GM21423 (cell line): ENCODE results near the gene NAMPT.
"Not testable (repeated sequence)": the region's sequence is repeated elsewhere in the genome, so short reads cannot be mapped to it uniquely, and the experiment has no call there.

ENCODE experiments used
- ATAC-seq: cut with Tn5 transposase; IDR thresholded peaks from one replicate; pipeline ENCODE4 v1.9.1; 2021; ENCODE audit warnings: mild to moderate bottlenecking, moderate library complexity; ENCODE audit not compliant: unreplicated experiment

NAMPT gene

DNA sequence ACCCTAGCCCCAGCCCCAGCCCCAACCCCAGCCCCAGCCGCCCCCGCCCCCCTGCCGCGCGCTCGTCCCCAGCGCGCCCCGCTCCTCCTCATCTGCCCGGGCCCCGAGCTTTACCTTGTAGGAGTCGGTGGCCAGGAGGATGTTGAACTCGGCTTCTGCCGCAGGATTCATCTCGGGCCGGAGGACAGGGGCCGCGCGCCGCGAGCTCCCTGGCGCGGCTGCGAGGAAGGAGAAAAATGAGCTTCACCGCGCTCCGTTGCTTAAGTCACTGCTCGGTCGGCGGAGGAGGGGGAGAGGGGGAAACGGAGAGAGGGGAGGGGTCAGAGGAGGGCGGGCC lies at the start of gene NAMPT:
TSS of gene NAMPT (minus strand) at position 270 of the 337 bp plus-strand sequence. CDS start at position 171, 99 bp downstream.
- no peak for ATAC-seq

DNA sequence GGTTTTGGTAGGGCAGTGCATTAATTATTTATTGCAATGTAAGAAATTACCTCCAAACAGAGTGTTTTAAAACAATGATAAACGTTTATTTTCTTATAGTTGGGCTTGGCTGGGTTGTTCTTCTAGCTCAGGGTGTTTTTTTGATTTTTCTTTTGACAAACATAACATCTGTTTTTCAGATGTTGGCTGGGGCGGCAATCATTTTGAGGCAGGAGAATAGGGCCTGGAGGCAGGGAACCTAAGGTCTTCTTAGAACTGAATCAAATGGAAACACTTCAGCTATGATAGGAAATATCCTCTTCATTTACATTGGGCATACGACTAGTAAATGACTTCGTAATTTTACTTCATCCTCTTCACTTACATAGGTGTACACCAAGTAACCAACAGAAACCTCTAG lies 47.4 kb upstream of the NAMPT start:
- no peak for ATAC-seq

DNA sequence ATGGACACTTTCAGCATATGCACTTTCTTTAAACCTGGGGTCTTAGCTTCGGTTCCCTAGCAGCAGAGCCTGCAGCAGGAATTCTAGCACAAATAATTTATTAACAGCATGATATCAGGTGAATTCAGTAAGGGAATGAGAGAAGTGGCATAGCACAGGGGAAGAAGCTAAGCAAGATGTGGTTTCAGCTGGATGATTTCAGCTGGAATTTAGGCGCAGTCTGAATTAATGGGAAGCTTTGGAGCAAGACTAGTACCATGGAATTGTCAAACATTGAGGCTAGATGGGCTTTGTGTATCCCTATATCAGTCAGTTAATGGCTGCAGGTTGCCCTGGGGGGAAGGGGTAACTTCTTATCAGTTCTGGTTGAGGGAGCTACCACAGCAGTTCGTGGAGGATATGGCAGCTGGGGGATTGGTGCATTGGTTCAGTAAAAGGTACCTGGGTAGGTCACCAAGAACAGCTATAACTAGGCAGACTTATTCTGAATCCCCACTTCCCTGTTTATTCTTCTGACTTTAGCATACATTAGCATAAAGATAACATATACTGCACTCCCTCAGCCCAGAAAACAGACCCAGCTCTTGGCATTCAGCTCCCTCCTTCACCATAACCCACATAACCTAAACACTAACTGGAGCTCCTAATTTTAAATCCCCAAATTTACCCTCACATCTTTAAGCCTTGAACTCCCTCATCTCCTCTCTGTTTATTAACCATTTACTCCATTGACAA lies 46.8 kb upstream of the NAMPT start:
- no peak for ATAC-seq

DNA sequence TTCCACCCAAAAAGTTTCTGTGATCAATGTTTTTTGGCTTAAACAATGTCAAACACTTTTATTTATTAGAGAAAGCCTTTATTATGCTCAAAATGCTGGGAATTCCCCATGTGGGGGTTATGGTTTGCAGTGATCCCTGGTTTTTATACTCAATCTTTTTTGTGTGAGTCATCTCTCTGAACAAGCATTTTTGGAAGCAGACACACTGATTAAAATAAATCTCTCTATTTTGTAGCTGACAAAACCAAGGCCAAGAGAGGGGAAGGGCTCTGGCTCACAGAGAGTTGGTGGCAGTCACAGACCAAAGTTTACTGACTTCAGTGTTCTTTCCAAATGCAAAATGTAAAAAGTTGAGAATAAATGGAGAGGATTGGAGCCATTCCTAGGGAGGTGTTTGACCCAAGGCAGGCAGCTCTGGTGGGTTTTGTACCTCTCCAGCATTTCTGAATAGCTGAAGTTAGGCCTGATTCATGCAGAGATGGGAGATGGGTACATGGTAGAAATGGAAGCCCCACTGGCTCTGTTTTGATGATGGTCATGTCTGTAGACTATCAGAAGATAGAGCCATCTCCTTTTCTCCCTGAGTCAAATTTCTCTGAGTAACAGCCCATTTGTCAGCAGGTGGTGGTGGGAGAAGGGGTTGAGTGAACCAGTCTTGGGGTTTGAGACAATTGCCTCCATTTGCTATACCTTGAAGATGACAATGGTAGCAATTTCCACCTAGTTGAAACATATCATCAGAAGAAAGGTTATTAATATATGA lies 45.4 kb upstream of the NAMPT start:
- ATAC-seq = no peak

DNA sequence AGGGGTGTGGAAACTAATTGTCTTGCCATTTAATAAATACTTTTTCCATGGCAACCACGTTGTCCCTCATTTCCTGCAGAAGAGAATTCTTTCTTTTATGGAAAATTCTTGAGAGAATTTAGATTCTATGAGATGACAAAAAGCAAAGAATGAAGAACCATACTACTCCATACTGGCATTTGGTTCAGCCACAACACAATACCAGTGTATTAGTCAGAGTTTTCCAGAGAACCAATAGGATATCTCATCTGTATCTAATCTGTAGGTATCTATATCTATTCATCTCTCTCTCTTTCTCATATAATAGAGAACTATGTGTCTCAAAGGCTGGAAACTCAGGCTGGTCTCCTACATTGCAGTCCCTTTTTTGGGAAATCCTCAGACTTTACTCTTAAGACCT lies 44.6 kb upstream of the NAMPT start:
- ATAC-seq = no peak

DNA sequence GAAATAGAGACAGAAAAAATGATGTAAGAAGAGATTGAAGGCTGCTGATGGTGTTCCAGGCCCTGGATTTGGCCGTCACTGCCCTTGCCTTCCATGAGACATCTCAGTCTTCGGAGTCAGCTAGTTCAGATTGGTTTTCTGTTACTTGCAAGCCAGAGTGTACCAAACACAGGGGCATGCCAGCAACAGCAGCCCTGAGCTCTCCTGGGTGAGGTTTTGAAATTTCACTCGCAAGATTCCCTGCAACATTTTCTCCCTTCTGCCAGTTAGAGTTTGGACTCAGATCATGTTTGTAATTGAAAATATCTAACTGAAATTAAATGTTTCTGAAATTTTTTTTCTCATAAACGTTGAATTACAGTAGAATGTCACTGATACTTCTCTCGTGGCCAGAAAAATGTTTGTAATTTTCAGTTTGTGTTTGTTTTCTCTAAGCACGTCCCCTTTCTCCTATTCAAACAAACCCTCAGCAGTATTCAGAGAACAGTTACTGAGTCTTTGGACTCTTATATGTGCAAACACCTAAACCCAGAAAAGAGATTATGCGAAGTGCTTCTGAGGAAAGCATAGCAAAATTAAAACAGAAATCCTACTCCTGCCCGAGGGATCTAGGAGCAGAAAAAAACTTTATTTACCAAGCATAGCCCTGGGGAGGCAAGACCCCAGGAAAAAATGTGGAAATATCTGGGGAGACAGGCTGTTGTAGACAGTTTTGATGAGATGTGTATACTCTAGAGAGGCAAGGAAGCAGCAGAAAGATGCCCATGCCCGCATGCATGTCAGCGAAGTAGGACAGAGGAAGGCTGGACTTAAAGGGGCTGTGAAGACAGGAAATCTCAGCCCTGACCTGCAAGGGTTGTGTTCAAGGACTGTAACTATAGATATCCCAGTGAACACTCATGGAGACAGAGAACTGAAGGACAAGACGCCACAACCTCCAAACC lies 43.0 kb upstream of the NAMPT start:
- ATAC-seq = no peak

DNA sequence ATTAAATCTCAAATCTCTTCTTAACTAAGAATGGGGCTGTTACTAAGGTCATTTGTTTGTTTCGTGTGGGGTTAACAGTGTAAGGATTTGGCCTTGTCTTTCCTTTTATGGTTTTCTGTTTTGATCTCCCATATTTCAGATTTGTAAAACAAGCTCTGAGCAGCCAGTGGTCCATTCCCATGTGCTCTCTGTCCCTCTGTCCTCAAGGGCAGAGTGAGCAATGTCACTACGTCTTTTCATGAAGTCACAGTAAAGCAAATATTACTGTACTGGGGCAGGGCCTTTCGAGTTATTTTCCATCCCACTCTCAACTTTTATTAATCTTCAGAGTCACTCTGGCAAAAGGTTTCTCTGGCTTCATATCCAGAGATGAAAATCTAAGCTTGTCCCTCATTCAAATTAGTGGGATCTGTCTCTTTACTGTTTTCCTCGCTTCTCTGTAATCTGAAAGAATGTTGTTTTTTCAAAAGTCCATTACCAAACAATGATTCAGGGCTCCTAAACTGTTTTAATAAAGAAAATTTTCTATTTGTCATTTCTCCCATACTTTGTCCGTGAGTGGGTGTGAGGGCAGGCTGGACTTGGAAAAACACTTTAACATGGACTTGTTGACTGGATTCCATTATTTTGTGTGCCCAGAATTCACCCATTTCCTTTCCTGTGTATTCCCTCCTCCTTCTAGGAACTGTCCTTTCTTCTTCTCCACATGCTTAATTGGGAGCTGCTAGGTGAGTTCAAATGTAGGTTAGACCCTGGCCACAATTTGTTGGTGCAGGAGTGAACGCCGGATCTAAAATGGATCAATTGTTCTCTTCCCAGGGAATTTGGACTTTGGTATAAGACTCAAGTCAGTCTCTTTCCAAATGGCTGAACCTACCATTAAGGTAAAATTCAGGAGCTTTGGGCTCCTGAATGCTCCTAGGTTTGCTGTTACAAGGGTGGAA lies 42.1 kb upstream of the NAMPT start:
- no peak for ATAC-seq

DNA sequence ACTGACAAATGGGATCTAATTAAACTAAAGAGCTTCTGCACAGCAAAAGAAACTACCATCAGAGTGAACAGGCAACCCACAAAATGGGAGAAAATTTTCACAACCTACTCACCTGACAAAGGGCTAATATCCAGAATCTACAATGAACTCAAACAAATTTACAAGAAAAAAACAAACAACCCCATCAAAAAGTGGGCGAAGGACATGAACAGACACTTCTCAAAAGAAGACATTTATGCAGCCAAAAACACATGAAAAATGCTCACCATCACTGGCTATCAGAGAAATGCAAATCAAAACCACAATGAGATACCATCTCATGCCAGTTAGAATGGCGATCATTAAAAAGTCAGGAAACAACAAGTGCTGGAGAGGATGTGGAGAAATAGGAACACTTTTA lies 39.7 kb upstream of the NAMPT start:
- ATAC-seq = not testable (repeated sequence)

DNA sequence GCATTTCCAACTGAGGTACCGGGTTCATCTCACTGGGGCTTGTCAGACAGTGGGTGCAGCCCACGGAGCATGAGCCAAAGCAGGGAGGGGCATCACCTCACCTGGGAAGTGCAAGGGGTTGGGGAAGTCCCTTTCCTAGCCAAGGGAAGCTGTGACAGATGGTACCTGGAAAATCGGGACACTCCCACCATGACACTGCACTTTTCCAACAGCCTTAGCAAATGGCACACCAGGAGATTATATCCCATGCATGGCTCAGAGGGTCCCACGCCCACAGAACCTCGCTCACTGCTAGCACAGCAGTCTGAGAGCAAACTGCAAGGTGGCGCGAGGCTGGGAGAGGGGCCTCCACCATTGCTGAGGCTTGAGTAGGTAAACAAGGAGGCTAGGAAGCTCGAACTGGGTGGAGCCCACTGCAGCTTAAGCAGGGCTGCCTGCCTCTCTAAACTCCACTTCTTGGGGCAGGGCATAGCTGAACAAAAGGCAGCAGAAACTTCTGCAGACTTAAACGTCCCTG lies 35.5 kb upstream of the NAMPT start:
- ATAC-seq = not testable (repeated sequence)

DNA sequence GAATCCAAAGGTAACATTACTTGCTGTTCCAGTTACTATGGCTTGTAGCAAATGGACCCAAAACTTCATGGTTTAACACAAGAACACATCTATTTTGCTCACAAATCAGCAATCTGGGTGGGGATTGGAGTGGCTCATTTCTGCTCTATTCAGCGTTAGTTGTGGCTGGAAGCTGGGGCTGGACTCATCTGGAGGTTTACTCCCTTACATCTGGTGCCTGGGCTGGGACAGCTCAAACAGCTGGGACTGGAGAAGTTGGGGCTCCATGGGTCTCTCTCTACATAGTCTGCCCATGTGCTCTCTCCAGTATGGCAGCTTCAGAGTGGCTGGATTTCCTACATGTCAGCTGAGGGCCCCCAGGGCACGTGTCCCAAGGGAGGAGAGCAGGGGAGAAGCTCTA lies 33.7 kb upstream of the NAMPT start:
- ATAC-seq = no peak

DNA sequence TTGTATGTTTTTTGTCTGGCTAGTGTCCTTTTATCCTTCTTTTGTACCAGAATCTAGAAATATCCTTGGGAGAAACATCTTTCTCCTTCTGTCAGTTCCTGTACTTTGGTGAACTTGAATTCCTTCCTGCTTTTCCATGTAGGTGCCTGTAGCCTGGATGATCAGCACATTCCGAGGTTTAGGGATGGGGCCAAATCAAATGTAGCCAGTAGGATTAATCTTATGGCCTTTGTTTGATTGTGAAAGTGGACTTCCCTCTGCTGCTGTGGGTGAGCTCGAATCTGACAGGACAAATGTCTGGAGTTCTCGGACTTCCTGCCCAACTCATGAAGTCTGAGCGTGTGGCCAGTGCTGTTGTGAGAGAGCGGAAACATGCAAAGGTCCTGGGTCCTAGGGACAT lies 33.2 kb upstream of the NAMPT start:
- no peak for ATAC-seq

DNA sequence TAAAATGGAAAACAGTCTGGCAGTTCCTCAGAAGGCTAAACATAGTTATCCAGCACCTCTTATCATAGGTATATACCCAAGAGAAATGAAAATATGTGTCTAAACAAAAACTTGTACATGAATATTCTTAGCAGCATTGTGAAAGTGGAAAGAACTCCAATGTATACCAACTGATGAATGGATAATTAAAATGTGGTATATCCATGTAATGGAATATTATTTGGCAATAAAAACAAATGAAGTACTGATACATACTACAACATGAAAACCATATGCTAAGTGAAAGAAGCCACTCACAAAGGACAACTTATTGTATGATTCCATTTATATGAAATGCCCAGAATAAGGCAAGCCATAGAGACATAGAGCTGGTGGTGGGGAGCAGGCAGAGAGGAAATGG lies 32.2 kb upstream of the NAMPT start:
- ATAC-seq = no peak

DNA sequence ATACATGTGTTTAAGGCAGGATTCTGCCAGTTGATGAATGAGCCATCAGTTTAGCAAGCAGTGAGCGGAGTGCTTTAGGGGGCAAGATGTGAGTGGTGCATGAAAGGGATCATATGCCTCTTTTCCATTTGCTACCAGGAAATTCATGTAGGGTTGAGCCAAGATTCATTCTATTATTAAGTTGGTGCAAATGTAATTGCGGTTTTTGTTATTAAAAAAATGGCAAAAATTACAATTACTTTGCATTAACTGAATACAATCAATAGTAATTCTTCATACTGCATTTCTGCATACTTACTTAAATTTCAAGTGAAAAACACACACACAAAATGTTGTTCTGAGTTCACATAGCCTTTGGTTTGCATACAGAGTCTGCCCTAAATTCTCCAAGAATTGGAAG lies 30.1 kb upstream of the NAMPT start:
- ATAC-seq = no peak

DNA sequence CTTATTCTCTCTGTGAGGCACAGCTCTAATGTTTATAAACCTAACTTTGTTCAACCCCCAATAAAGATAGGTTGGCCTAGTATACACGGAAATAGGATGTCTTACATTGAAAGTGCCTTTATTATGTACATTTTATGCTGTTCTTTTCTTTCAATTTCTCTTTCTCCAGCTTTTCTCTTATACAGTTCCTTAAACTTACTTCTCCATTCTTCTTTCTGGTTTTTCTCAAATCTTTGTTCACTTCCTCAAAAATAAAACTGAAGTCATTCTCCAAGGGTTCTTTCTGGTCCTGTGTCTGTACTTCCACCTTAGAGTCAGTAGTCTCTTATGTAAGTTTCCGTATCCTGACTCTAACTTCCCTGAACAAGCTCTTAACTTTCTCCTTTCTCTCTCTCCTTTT lies 29.2 kb upstream of the NAMPT start:
- no peak for ATAC-seq

DNA sequence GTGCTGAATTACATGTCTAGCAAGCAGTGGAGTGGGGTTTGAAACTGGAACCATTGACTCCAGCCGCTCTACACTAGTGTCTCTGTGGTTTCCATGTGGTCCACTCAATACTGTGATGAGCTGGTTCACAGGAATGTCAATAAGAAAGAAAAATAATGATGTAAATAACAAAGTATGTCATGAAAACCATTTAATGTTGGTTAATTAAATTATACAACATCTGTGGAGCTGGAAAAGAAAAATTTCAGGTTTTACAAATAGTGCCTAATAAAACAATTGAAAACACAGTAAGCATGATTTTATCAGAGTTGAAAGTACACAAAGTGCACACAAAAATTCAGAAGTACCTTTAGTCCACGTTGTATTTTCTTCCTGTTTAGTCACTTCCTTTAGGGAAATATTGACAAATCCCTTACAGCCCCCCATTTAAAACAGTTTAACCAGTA lies 28.7 kb upstream of the NAMPT start:
- ATAC-seq = no peak

DNA sequence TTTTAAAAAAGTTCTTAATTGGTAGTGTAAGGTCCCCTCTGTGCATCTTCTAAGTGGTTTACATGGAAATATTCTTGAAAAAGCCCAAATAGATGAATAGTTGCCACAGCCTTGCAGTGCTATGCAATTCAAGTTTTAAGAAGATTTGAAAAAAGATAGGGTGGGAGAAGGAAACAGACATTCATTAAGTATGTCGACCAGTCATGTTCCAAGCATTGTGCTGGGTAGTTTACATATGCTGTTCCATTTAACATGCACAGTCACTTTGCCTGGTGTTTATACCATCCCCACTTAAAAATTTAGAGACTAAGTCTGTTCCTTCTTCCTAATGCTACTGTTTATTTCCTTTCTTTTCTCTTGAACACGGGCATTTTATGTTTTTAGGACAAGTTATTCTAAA lies 28.1 kb upstream of the NAMPT start:
- ATAC-seq = no peak

DNA sequence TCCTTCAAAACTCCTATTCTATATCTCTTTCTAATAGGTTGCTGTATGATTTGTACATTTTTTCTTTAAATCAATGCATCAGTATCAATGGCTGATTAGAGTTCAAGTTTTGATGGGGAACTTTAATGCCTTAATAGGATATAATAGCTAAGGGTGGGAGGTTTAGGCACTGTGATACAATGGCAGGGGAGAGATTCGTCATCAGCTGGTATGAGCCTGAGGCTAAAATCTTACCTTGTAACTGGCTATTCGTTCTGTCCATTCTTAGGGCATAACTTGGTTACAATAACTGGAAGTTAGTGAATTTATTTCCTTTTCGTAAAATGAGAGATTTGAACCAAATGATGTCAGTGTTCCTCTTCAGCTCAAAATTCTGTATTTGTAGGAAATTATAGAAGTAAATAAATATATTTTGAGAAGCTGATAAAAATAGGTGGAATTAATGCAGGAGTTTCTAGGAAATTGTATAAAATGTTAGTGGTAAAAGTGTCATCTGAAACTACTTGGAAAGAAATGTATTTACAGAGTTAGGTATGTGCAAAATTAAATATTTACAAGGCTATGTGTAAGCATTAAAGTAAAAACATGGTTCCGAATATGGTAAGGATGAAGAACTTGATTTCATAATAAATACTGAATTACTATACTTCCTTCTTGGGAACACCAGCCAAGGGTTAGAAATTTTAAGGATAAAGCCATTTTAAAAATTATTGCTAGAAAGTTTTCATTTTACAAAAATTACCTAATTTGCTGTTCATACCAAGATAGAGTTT lies 27.5 kb upstream of the NAMPT start:
- no peak for ATAC-seq

DNA sequence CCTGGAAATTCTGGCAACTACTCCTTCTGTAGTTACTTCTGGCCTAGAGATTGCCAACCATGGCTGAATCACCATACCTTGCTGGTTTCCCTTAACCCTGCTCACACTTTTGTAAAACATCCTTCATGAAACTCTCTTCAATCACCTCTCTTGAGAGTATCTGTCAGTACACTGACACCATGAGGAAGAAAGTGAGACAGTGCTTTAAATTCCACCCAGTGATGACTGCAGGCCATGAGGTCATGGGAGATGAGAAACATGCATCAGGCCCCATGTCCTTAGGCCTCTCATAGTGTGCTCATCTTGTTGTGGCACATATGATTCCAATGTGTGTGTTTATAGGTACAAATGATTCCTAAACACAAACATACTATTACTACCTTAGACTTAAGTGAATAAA lies 24.6 kb upstream of the NAMPT start:
- ATAC-seq = no peak

DNA sequence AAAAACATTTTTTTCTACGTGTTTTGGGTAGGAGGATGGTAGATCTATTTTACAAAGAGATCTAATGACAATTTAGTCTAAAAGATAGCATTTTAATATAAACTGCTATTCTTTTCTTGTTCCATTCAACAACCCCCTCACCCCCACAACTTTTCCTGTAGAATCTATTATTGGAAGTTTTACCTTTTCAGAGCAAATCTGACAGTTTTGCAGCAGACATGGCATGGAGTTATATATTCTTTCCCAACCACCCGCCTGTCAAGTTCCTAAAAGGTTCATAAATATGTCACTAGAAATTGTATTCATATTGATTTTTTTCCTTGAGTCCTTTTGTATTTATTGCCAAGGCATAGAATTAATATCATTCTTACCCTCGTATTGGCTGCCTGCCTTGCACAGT lies 21.5 kb upstream of the NAMPT start:
- no peak for ATAC-seq
